WI38 (cell line): ENCODE results near the gene CAMK1D.
"Not testable (repeated sequence)": the region's sequence is repeated elsewhere in the genome, so short reads cannot be mapped to it uniquely, and the experiment has no call there.

Source experiments
- H3K4me3 ChIP-seq: 2 replicates; pipeline ENCODE4 v1.5.1; 2011; ENCODE audit warnings: low read depth, mild to moderate bottlenecking, control low read depth, low read length
- CTCF ChIP-seq: IDR thresholded peaks from 2 replicates; pipeline ENCODE4 v1.5.1; 2012; ENCODE audit warnings: low read depth, mild to moderate bottlenecking, control low read depth, low read length

Gene CAMK1D

GRCh38 chr10:12717981-12718707, 368.8 kb downstream of the CAMK1D start:
- H3K4me3 ChIP-seq: no peak overlapping the region
- TF ChIP-seq CTCF: no peak

DNA sequence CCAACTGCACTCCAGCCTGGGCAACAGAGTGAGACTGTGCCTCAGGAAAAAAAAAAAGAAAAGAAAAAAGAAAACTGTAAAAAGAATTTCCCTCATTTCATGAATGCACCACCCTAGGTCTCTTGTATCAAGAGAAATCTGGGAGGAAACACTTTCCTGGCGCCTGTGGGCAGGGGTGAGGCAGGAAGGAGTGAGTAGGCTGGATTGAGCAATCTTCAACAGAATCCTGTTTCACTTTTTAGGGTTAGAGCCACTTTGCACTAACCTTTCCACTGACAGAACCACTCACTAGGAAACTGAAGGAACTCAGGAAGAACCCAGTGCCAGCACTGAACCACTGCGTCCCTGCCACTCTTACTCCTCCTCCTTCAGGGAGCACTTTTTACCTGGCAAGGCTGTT, 370.0 kb downstream of the CAMK1D start:
- no peak overlapping the region for H3K4me3 ChIP-seq
- no peak for TF ChIP-seq CTCF

DNA sequence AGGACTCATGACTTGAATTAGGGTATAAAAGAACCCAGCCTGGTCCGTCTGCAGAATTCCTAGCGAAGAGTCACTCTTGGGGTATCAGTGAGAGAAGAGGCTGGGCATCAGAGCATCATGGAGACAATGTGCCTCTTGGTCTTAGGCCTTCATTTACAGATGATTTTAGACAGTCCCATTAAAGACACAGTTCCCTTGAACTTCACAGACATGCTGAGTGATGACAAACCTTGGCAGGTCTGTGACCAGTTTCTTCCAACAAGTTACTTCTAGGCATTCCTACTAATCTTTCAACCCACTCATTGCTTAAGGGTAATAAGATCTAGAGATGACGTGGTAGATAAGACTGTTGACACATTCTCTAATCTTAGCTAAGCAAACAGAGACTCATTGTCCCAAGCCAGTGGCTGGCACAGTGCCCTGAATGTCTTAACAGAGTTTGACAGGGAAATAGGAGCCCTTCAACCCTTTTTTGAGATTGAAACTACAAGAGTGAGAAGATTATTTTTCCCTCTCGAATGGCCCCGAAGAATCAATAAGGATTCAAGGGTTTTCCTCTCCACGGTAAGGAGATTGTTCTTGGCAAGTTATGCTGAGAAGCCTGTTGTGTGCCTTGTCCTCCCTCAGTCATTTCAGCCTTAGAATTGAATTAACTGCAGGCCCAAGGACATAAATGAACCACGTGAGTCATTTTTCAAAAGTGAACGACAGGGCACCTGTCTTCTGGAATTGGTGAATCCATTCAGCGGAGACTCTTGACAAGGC, 371.1 kb downstream of the CAMK1D start:
- no peak overlapping the region for H3K4me3 ChIP-seq
- no peak for TF ChIP-seq CTCF

DNA sequence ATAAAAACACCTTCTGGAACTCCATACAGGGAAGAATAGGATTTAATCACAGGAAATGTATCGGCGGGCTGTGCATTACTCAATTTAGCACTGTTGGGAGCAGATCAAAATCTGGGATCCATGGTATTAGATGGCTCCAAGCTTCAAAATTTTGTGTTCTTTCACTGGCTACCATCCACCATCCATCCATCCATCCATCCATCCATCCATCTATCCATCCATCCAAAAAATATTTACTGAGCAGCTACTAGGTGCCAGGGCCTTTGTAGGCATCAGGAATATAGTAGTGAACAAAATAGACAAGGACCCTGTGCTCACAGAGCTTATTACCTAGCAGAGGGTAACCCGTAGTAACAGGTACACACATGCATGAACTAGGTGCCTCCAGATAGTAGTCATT, 372.0 kb downstream of the CAMK1D start:
- no peak for TF ChIP-seq CTCF
- H3K4me3 ChIP-seq: no peak overlapping the region

DNA sequence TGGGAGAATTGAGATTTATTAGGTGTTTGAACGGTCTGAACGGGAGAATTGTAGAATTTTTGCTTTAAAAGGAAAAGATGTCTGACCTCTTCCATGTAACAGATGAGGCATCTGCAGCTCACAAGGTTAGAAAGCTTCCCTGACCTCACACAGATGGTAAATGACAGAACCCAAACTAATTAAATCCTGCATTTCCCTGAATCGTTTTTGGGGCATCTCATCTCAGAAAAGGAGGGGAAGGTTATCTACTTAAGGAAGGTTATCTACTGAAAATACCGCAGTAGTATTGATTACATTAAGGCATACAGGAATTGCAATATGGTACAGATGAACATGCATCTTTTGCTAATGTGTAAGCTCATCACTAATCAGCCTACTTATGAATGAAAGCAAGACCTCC, 373.9 kb downstream of the CAMK1D start:
- no peak overlapping the region for H3K4me3 ChIP-seq
- TF ChIP-seq CTCF: no peak

GRCh38 chr10:12724807-12725579, 375.6 kb downstream of the CAMK1D start:
- no peak for TF ChIP-seq CTCF
- no peak overlapping the region for H3K4me3 ChIP-seq

GRCh38 chr10:12725580-12725888, 376.2 kb downstream of the CAMK1D start:
- H3K4me3 ChIP-seq: not testable (repeated sequence)
